HG03342 (cell line): Measurements from ENCODE around the gene SPRYD7.
"Not testable (repeated sequence)": the region's sequence is repeated elsewhere in the genome, so short reads cannot be mapped to it uniquely, and the experiment has no call there.

Source experiments
- ATAC-seq: cut with Tn5 transposase; IDR thresholded peaks from one replicate; pipeline ENCODE4 v1.9.1; 2021; ENCODE audit warnings: mild to moderate bottlenecking, moderate library complexity; ENCODE audit not compliant: unreplicated experiment

Gene SPRYD7

GRCh38 chr13:49936075-49936967 is at the start of gene SPRYD7:
Gene SPRYD7, minus strand, starts transcription at chr13:49936340. Its CDS starts 105 bp downstream, at chr13:49936235.
- ATAC-seq: peak; percentile 98

- ATAC-seq: no peak
These were observed 49.0 kb upstream of the SPRYD7 start for GRCh38 chr13:49985129-49985528.

GRCh38 chr13:49980266-49980665 is 44.1 kb upstream of the SPRYD7 start:
- ATAC-seq: no peak

GRCh38 chr13:49977992-49978391 is 41.9 kb upstream of the SPRYD7 start:
- ATAC-seq: no peak

GRCh38 chr13:49976314-49977258 is 40.4 kb upstream of the SPRYD7 start:
- no peak for ATAC-seq

- ATAC-seq: no peak
These were observed 39.7 kb upstream of the SPRYD7 start for GRCh38 chr13:49975826-49976225.

- no peak for ATAC-seq
These were observed 36.6 kb upstream of the SPRYD7 start for GRCh38 chr13:49972709-49973108.

GRCh38 chr13:49967456-49967855 is 31.3 kb upstream of the SPRYD7 start:
- ATAC-seq: no peak

- ATAC-seq: no peak
These were observed 22.2 kb upstream of the SPRYD7 start for GRCh38 chr13:49958321-49958720.

- ATAC-seq: no peak
These were observed 20.0 kb upstream of the SPRYD7 start for GRCh38 chr13:49956131-49956530.

GRCh38 chr13:49954674-49955455 is 18.7 kb upstream of the SPRYD7 start:
- no peak for ATAC-seq

GRCh38 chr13:49953560-49953959 is 17.4 kb upstream of the SPRYD7 start:
- no peak for ATAC-seq

GRCh38 chr13:49951754-49952535 is 15.8 kb upstream of the SPRYD7 start:
- no peak for ATAC-seq

GRCh38 chr13:49948777-49949270 is 12.7 kb upstream of the SPRYD7 start:
- not testable (repeated sequence) for ATAC-seq

- ATAC-seq: no peak
These were observed 3.2 kb upstream of the SPRYD7 start for GRCh38 chr13:49939321-49939720.

GRCh38 chr13:49938921-49939320 is 2.8 kb upstream of the SPRYD7 start:
- ATAC-seq: no peak

- no peak for ATAC-seq
These were observed 2.2 kb upstream of the SPRYD7 start for GRCh38 chr13:49938314-49938713.

- no peak for ATAC-seq
These were observed 781 bp upstream of the SPRYD7 start for GRCh38 chr13:49936968-49937273.

- peak; percentile 16 for ATAC-seq
These were observed 717 bp downstream of the SPRYD7 start for GRCh38 chr13:49935171-49936074.
